Left lung (tissue), 10 donors: ENCODE results near the gene HLA-DMB. TPM values are rescaled to one million over a fixed set of nuclear protein-coding genes. Genes with fewer than 3 reads are reported as not detected.

Experiments
- ATAC-seq: fragments of 200-7000 bp; cut with Tn5 transposase; one replicate; pipeline ENCODE4 v1.9.1; 2020; ENCODE audit warnings: moderate library complexity
- DNase-seq, 4 donors: peaks; one replicate each; pipeline ENCODE4 v3.0.0-alpha.2; 2013 to 2020
- H3K27ac ChIP-seq, 2 donors: fragments of 200-600 bp; sonication (generic) in 1 of 2; one replicate each; pipeline versions ENCODE4 v1.5.0 to v1.8.0; 2020 to 2021
- H3K27me3 ChIP-seq, 2 donors: fragments of 200-600 bp; sonication (generic) in 1 of 2; one replicate each; pipeline versions ENCODE4 v1.5.0 to v1.8.0; 2020 to 2021
- H3K36me3 ChIP-seq, 2 donors: fragments of 200-600 bp; sonication (generic) in 1 of 2; one replicate each; pipeline versions ENCODE4 v1.5.0 to v1.8.0; 2020 to 2021
- H3K4me1 ChIP-seq, 2 donors: fragments of 200-600 bp; one replicate each; pipeline ENCODE4 v1.8.0; 2021
- H3K4me3 ChIP-seq, 2 donors: fragments of 200-600 bp; sonication (generic) in 1 of 2; one replicate each; pipeline versions ENCODE4 v1.5.0 to v1.8.0; 2020 to 2021; ENCODE audit warnings: mild to moderate bottlenecking in 1 of 2
- H3K9me3 ChIP-seq, 2 donors: fragments of 200-600 bp; sonication (generic) in 1 of 2; one replicate each; pipeline versions ENCODE4 v1.5.0 to v1.8.0; 2020 to 2021
- intact Hi-C, 2 donors: fragments of 100-400 bp; cut with DNase I; formaldehyde crosslinking; loops; one replicate each; pipeline versions ENCODE4 v1.11.2 to v1.14.2; 2022
- polyA plus RNA-seq, 6 donors: library from polyadenylated mRNA; unstranded; fragments of 120-200 nt; gene quantifications; one replicate each; pipeline ENCODE4 v1.2.1, GENCODE V29; 2013; ENCODE audit not compliant: insufficient read length in 6 of 6
- total RNA-seq, 2 donors: library from RNA; stranded (reverse); fragmentation: NEBNext Ultra II Directional; extraction: Animal tissue kit (Norgen Biotek cat#: 25700); gene quantifications; one replicate each; pipeline ENCODE4 v1.2.1, GENCODE V29; 2021
- TF ChIP-seq, protein P1 (sequence below), 2 donors: fragments of 200-600 bp; sonication (generic) in 1 of 2; IDR thresholded peaks; one replicate each; pipeline versions ENCODE4 v1.5.0 to v1.8.0; 2021; ENCODE audit warnings: antibody characterized with exemption in 2 of 2
- donor health status: DM: no; HTN: yes; CAD: no.
- donor health status: DM: no; HTN: no; CAD: no.

HLA-DMB gene
- total and polyA plus RNA-seq, 8 donors: 7.4 to 91.0 (median 11.1) TPM

- peak overlapping the region in 1 of 2 donors; percentile 100 for H3K4me3 ChIP-seq
- peaks cover 9 to 69% of the 10 kb centered on the region in 2 donors for H3K4me1 ChIP-seq
- no peak for DNase-seq
- no peaks in the 10 kb centered on the region for H3K27me3 ChIP-seq
- no peaks in the 10 kb centered on the region for H3K9me3 ChIP-seq
- intact Hi-C loops: loop anchor here in 1 of 2 donors (5.0 kb wide), 1 partner anchor 39 kb away; no protein-coding TSS in a partner anchor
- H3K36me3 ChIP-seq: peaks cover 17 to 94% of the 10 kb centered on the region in 2 donors
- no peak for ATAC-seq
- no peak overlapping the region for H3K27ac ChIP-seq
- TF ChIP-seq, protein P1, sequence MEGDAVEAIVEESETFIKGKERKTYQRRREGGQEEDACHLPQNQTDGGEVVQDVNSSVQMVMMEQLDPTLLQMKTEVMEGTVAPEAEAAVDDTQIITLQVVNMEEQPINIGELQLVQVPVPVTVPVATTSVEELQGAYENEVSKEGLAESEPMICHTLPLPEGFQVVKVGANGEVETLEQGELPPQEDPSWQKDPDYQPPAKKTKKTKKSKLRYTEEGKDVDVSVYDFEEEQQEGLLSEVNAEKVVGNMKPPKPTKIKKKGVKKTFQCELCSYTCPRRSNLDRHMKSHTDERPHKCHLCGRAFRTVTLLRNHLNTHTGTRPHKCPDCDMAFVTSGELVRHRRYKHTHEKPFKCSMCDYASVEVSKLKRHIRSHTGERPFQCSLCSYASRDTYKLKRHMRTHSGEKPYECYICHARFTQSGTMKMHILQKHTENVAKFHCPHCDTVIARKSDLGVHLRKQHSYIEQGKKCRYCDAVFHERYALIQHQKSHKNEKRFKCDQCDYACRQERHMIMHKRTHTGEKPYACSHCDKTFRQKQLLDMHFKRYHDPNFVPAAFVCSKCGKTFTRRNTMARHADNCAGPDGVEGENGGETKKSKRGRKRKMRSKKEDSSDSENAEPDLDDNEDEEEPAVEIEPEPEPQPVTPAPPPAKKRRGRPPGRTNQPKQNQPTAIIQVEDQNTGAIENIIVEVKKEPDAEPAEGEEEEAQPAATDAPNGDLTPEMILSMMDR (IDR thresholded peaks at IDR 0.05): no peak
Measured at GRCh38 chr6:32976334-32977069, 35.7 kb upstream of the HLA-DMB start.

- Histone ChIP-seq H3K4me1 (peaks cover 9 to 67% of the 10 kb centered on the region in 2 donors), H3K4me3 (peak overlapping the region in 1 of 2 donors; percentile 100), H3K36me3 (peaks cover 17 to 88% of the 10 kb centered on the region in 2 donors), H3K9me3 (no peaks in the 10 kb centered on the region), H3K27me3 (no peaks in the 10 kb centered on the region), H3K27ac (no peak overlapping the region)
- TF ChIP-seq, protein P1 (IDR thresholded peaks at IDR 0.05): no peak
- DNase-seq (no peak), ATAC-seq (no peak)
- intact Hi-C loops: loop anchor here in 1 of 2 donors (5.0 kb wide), 1 partner anchor 39 kb away; no protein-coding TSS in a partner anchor
Measured at GRCh38 chr6:32975886-32976285, 35.1 kb upstream of the HLA-DMB start.

DNA sequence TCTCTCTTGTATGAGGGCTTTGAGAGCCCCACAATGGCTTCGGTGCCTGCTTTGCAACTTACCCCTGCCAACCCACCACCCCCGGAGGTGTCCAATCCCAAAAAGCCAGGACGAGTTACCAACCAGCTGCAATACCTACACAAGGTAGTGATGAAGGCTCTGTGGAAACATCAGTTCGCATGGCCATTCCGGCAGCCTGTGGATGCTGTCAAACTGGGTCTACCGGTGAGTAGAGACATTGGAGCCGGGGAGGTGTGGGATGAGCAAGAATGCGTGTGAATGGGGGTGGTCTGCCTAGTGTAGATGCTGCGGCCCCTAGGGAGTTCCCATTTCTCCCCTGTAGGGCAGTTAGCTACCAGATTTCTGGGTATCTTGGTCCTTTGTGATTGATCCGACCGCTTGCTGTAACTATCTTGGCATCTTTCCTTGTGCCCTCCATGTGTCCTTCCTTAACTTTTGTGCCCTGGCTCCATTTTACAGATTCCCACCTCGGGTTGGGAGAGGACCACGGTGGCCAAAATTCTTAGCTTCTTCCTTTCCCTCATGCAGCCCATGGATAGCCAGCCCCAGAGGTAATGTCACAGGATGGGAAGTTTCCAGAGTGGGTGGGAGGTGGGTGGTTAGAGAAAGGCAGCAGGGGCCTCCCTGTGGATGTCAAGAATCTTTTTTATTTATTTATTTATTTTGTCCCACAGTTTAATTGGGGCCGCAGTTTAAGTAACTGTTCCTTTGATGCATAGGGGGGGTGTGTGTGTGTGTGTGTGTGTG is 33.9 kb upstream of the HLA-DMB start:
- Histone ChIP-seq H3K4me3 (peak overlapping the region; percentile 98 to 100), H3K9me3 (no peaks in the 10 kb centered on the region), H3K27me3 (no peaks in the 10 kb centered on the region), H3K36me3 (peaks cover 10 to 76% of the 10 kb centered on the region in 2 donors), H3K27ac (peak overlapping the region in 1 of 2 donors; percentile 99), H3K4me1 (peaks cover 9 to 56% of the 10 kb centered on the region in 2 donors)
- ATAC-seq: no peak
- DNase-seq: no peak
- intact Hi-C loops: loop anchor here in 1 of 2 donors (5.0 kb wide), 1 partner anchor 37 kb away; no protein-coding TSS in a partner anchor
- TF ChIP-seq, protein P1 (IDR thresholded peaks at IDR 0.05): no peak

- H3K4me1 ChIP-seq: peaks cover 9 to 48% of the 10 kb centered on the region in 2 donors
- intact Hi-C loops: no loop called here
- H3K27ac ChIP-seq: peak overlapping the region; percentile 99
- no peaks in the 10 kb centered on the region for H3K27me3 ChIP-seq
- DNase-seq (peak in 1 of 4 donors; percentile 40), ATAC-seq (no peak)
- peaks cover 10 to 69% of the 10 kb centered on the region in 2 donors for H3K36me3 ChIP-seq
- TF ChIP-seq, protein P1 (IDR thresholded peaks at IDR 0.05): no peak
- no peaks in the 10 kb centered on the region for H3K9me3 ChIP-seq
- H3K4me3 ChIP-seq: peak overlapping the region; percentile 98 to 100
Measured at GRCh38 chr6:32974016-32974333, 33.1 kb upstream of the HLA-DMB start.
